ENCODE measurements around the gene VPS4A. TPM values are rescaled to one million over a fixed set of nuclear protein-coding genes. Genes with fewer than 3 reads are reported as not detected.

VPS4A gene
- total and polyA plus RNA-seq, 2 of the 8 experiments (the other 6 are each of a cell fraction or from before 2014, with no cell fraction given), result 14.1 to 24.1 TPM

GRCh38 chr16:69298261-69298660 is 12.9 kb upstream of the VPS4A start:
- H3K18ac ChIP-seq (ENCODE audit: extremely low read depth, low read length), result no peak overlapping the region
- H2AFZ ChIP-seq (ENCODE audit: low read length), result no peak overlapping the region
- ChIA-PET CTCF (ENCODE audit: partially characterized antibody) (no interaction called here), POLR2A (ENCODE audit: partially characterized antibody) (no interaction called here)
- no peak overlapping the region for H4K91ac ChIP-seq (replicated peaks; ENCODE audit: insufficient read length, low read length)
- H2BK20ac ChIP-seq (ENCODE audit: low read length), result no peak overlapping the region
- no peaks in the 10 kb centered on the region for H3K9me3 ChIP-seq (ENCODE audit: insufficient read depth in 2 of 2, low read depth in 1 of 2, low read length in 1 of 2)
- no peak overlapping the region for H4K5ac ChIP-seq (ENCODE audit: insufficient read length, low read depth, low read length)
- no peak for TF ChIP-seq RFX5 (IDR thresholded peaks at IDR 0.05; ENCODE audit: borderline replicate concordance, low read depth, low read length)
- TF ChIP-seq SUZ12 (IDR thresholded peaks at IDR 0.05; ENCODE audit: low read length), result no peak
- FAIRE-seq (no peak), DNase-seq (ENCODE audit: low read depth in 1 of 2, low spot score in 2 of 2) (no peak)
- H4K20me1 ChIP-seq (replicated peaks in 1 of 2; ENCODE audit: control insufficient read depth in 1 of 2, insufficient read depth in 2 of 2, low read length in 2 of 2), result no peaks in the 10 kb centered on the region
- no peak overlapping the region for H2BK120ac ChIP-seq (replicated peaks; ENCODE audit: low read depth, low read length)
- no peak overlapping the region for H3K9ac ChIP-seq (replicated peaks in 1 of 4; ENCODE audit: extremely low read depth in 1 of 4, low read depth in 3 of 4, low read length in 3 of 4)
- H4K8ac ChIP-seq (ENCODE audit: extremely low read depth, insufficient read depth, low read length), result no peak overlapping the region
- no peak overlapping the region for H3K56ac ChIP-seq (replicated peaks; ENCODE audit: insufficient read length, low read depth, low read length)
- H3K79me2 ChIP-seq (ENCODE audit: control insufficient read depth in 1 of 2, insufficient read depth in 2 of 2, low read length in 2 of 2), result no peaks in the 10 kb centered on the region
- H3K27me3 ChIP-seq (replicated peaks in 1 of 4; ENCODE audit: control insufficient read depth in 3 of 4, extremely low read depth in 1 of 4, insufficient read depth in 3 of 4, low read length in 3 of 4), result no peaks in the 10 kb centered on the region
- no peak overlapping the region for H2BK12ac ChIP-seq (ENCODE audit: low read depth, low read length)
- H2BK15ac ChIP-seq (ENCODE audit: low read length), result no peak overlapping the region
- no peaks in the 10 kb centered on the region for H3K4me1 ChIP-seq (replicated peaks in 1 of 4; ENCODE audit: control insufficient read depth in 3 of 4, insufficient read depth in 4 of 4, low read length in 3 of 4)
- no peak overlapping the region for H3K4me2 ChIP-seq (ENCODE audit: insufficient read depth in 1 of 2, low read depth in 2 of 2, low read length in 2 of 2)
- H2AK5ac ChIP-seq (ENCODE audit: low read depth, low read length), result no peak overlapping the region
- H3K4ac ChIP-seq (replicated peaks; ENCODE audit: insufficient read length, low read depth, low read length), result no peak overlapping the region
- H3K4me3 ChIP-seq (ENCODE audit: extremely low read depth in 1 of 4, insufficient read depth in 2 of 4, low read depth in 3 of 4, low read length in 4 of 4), result no peak overlapping the region
- H3K27ac ChIP-seq (ENCODE audit: low read depth, low read length), result no peak overlapping the region
- no peak overlapping the region for H2BK5ac ChIP-seq (ENCODE audit: low read depth, low read length)
- no peak overlapping the region for H3K14ac ChIP-seq (ENCODE audit: insufficient read length)
- H3K79me1 ChIP-seq (ENCODE audit: low read depth, low read length), result no peaks in the 10 kb centered on the region
- 100% methylated on average over 2 of the region's 4 CpGs; no CpG with 5 or more reads in 1 of the 2 experiments for WGBS, 2 experiments (ENCODE audit: extremely low coverage in 1 of 2, insufficient coverage in 1 of 2, insufficient read length in 1 of 2, insufficient replicate concordance in 2 of 2, low coverage in 1 of 2, low lambda C conversion rate in 2 of 2, missing lambda C conversion rate in 1 of 2)
- H3K23me2 ChIP-seq (ENCODE audit: low read depth, low read length), result no peaks in the 10 kb centered on the region
- peaks cover 0 to 15% (median 6%) of the 10 kb centered on the region in 4 experiments; a peak in 4 of 8 replicates for H3K36me3 ChIP-seq (ENCODE audit: control insufficient read depth in 2 of 4, insufficient read depth in 4 of 4, low read length in 3 of 4)
- no peak overlapping the region for H3K23ac ChIP-seq (ENCODE audit: insufficient read length)

Measured in H1 (cell line).